Endodermal cell (in vitro differentiated cells): ENCODE results near the gene CXXC5. TPM values are rescaled to one million over a fixed set of nuclear protein-coding genes. Genes with fewer than 3 reads are reported as not detected.

ENCODE experiments used
- DNase-seq: peaks from one replicate; pipeline ENCODE4 v3.0.0-alpha.2; 2017
- H3K27ac ChIP-seq: 2 replicates; pipeline ENCODE4 v1.5.1; 2013; ENCODE audit warnings: mild to moderate bottlenecking, low read depth, low read length, moderate library complexity
- H3K27me3 ChIP-seq: 2 replicates; pipeline ENCODE4 v1.6.1; 2013; ENCODE audit warnings: mild to moderate bottlenecking, low read length, moderate library complexity; ENCODE audit not compliant: insufficient read depth, control insufficient read depth, poor library complexity, severe bottlenecking
- H3K36me3 ChIP-seq: 2 replicates; pipeline ENCODE4 v1.7.0; 2013; ENCODE audit warnings: mild to moderate bottlenecking, low read length, moderate library complexity; ENCODE audit not compliant: control insufficient read depth, insufficient read depth
- H3K4me1 ChIP-seq: one replicate; pipeline ENCODE4 v1.7.0; 2013; ENCODE audit warnings: low read length; ENCODE audit not compliant: control insufficient read depth, insufficient read depth
- H3K4me3 ChIP-seq: 2 replicates; pipeline ENCODE4 v1.5.1; 2013; ENCODE audit warnings: mild to moderate bottlenecking, low read length, moderate library complexity
- H3K9ac ChIP-seq: 2 replicates; pipeline ENCODE4 v1.6.1; 2013; ENCODE audit warnings: mild to moderate bottlenecking, low read length, moderate library complexity; ENCODE audit not compliant: poor library complexity, severe bottlenecking; ENCODE audit errors: extremely low read depth
- H3K9me3 ChIP-seq: 2 replicates; pipeline ENCODE4 v1.6.1; 2013; ENCODE audit warnings: mild to moderate bottlenecking, low read length, moderate library complexity; ENCODE audit not compliant: control insufficient read depth
- H3K27ac Mint-ChIP-seq: 2 replicates; pipeline ENCODE4 v1.8.0; 2020; ENCODE audit warnings: mixed read lengths
- H3K27me3 Mint-ChIP-seq: 2 replicates; pipeline ENCODE4 v1.8.0; 2021; ENCODE audit warnings: mild to moderate bottlenecking, mixed read lengths; ENCODE audit not compliant: insufficient read depth
- H3K36me3 Mint-ChIP-seq: 2 replicates; pipeline ENCODE4 v1.8.0; 2020; ENCODE audit warnings: low read depth, mixed read lengths
- H3K4me1 Mint-ChIP-seq: 2 replicates; pipeline ENCODE4 v1.8.0; 2020; ENCODE audit warnings: mixed read lengths
- H3K4me3 Mint-ChIP-seq: 2 replicates; pipeline ENCODE4 v1.8.0; 2020; ENCODE audit warnings: mild to moderate bottlenecking, moderate library complexity, mixed read lengths
- H3K9me3 Mint-ChIP-seq: 2 replicates; pipeline ENCODE4 v1.8.0; 2020; ENCODE audit warnings: mild to moderate bottlenecking, mixed read lengths
- CTCF ChIP-seq: fragments of 200-600 bp; sonication (generic); conservative IDR thresholded peaks from 2 replicates; pipeline ENCODE4 v1.5.0; 2021; ENCODE audit warnings: antibody characterized with exemption, mild to moderate bottlenecking
- WGBS, 2 experiments: methylation state at CpG; one replicate each; pipeline versions ENCODE4 v1.1.5 to v1.1.7; 2013; ENCODE audit warnings: missing lambda C conversion rate in 2 of 2, mixed read lengths in 1 of 2; ENCODE audit not compliant: insufficient coverage in 1 of 2, insufficient read length in 1 of 2; 5-methylcytosine and 5-hydroxymethylcytosine counted together
- total RNA-seq, 2 donors: library from RNA; stranded (reverse); fragmentation: NEBNext Ultra II Directional in 1 of 2; extraction: Animal tissue kit (Norgen Biotek cat#: 25700) in 1 of 2; gene quantifications; 2 replicates in 1 of 2; 3 replicates in 1 of 2; pipeline ENCODE4 v1.2.1, GENCODE V29; 2021

Gene CXXC5
- total RNA-seq, 2 donors from 2014 or later, result 50.5 to 67.9 TPM

DNA sequence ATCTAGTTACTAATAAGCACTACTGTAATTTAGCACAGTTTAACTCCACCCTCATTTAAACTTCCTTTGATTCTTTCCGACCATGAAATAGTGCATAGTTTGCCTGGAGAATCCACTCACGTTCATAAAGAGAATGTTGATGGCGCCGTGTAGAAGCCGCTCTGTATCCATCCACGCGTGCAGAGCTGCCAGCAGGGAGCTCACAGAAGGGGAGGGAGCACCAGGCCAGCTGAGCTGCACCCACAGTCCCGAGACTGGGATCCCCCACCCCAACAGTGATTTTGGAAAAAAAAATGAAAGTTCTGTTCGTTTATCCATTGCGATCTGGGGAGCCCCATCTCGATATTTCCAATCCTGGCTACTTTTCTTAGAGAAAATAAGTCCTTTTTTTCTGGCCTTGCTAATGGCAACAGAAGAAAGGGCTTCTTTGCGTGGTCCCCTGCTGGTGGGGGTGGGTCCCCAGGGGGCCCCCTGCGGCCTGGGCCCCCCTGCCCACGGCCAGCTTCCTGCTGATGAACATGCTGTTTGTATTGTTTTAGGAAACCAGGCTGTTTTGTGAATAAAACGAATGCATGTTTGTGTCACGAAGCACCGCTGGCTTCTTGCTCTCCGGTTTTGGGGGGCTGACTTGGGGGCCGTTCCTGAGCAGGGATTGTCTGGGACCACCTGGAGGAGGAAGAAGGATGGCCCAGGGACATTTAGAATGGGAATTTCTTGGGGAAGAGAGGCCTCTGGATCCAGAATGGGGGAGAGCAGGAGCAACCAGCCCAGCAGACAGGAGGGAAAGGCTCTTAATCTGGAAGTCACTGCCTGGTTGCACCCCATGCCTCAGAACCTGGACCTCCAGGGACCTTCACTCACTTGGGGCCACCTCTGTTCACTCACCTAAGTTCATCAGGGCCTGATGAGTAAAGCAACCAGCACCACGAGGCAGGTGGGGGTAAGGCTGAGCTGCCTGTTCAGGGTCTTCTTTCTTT lies 35.4 kb downstream of the CXXC5 start:
- H3K9ac ChIP-seq, result no peak overlapping the region
- Mint-ChIP-seq H3K27me3 (no peaks in the 10 kb centered on the region), H3K9me3 (no peaks in the 10 kb centered on the region), H3K4me3 (no peak overlapping the region), H3K4me1 (peaks cover 44% of the 10 kb centered on the region), H3K27ac (peak overlapping the region; percentile 85), H3K36me3 (peaks cover 43% of the 10 kb centered on the region)
- H3K27me3 ChIP-seq, result no peaks in the 10 kb centered on the region
- H3K4me3 ChIP-seq, result no peak overlapping the region
- no peak for DNase-seq
- H3K4me1 ChIP-seq, result peaks cover 6% of the 10 kb centered on the region
- no peaks in the 10 kb centered on the region for H3K9me3 ChIP-seq
- H3K36me3 ChIP-seq, result no peaks in the 10 kb centered on the region
- 62 to 72% methylated on average over 19 to 20 of the region's 20 CpGs for WGBS, 2 experiments
- TF ChIP-seq CTCF, result no peak
- H3K27ac ChIP-seq, result peak overlapping the region; percentile 27

- WGBS, 2 experiments, result 87 to 94% methylated on average over 5 to 7 of the region's 7 CpGs
- peak overlapping the region; percentile 27 for H3K27ac ChIP-seq
- H3K36me3 Mint-ChIP-seq, result peaks cover 43% of the 10 kb centered on the region
Observed at GRCh38 chr5:139684350-139684880, 36.3 kb downstream of the CXXC5 start.

More at GRCh38 chr5:139684350-139684880, 36.3 kb downstream of the CXXC5 start:
- H3K9ac ChIP-seq, result no peak overlapping the region
- no peaks in the 10 kb centered on the region for H3K27me3 ChIP-seq
- Mint-ChIP-seq H3K4me3 (no peak overlapping the region), H3K27ac (no peak overlapping the region), H3K4me1 (peaks cover 49% of the 10 kb centered on the region), H3K27me3 (no peaks in the 10 kb centered on the region), H3K9me3 (no peaks in the 10 kb centered on the region)
- H3K4me3 ChIP-seq, result no peak overlapping the region
- DNase-seq, result no peak
- H3K36me3 ChIP-seq, result no peaks in the 10 kb centered on the region
- TF ChIP-seq CTCF, result no peak
- H3K4me1 ChIP-seq, result peaks cover 9% of the 10 kb centered on the region
- H3K9me3 ChIP-seq, result no peaks in the 10 kb centered on the region
